T47D (cell line): ENCODE results near the gene GAL3ST2.
"Not testable (repeated sequence)": the region's sequence is repeated elsewhere in the genome, so short reads cannot be mapped to it uniquely, and the experiment has no call there.

ENCODE experiments used
- DNase-seq, 2 experiments: peaks; one replicate each; pipeline versions ENCODE4 v3.0.0 to v3.0.0-alpha.2; 2011 to 2012; ENCODE audit warnings: low read depth in 1 of 2, low spot score in 1 of 2
- JUND ChIP-seq: IDR thresholded peaks from 2 replicates; pipeline ENCODE4 v1.6.1; 2012; ENCODE audit warnings: low read depth
- in situ Hi-C: cut with HindIII; loops from 2 replicates; pipeline ENCODE4 v1.10.0; 2016; ENCODE audit warnings: low sequenced_read_pairs, low pct_unique_long_range_greater_than_20kb

The GAL3ST2 gene

DNA sequence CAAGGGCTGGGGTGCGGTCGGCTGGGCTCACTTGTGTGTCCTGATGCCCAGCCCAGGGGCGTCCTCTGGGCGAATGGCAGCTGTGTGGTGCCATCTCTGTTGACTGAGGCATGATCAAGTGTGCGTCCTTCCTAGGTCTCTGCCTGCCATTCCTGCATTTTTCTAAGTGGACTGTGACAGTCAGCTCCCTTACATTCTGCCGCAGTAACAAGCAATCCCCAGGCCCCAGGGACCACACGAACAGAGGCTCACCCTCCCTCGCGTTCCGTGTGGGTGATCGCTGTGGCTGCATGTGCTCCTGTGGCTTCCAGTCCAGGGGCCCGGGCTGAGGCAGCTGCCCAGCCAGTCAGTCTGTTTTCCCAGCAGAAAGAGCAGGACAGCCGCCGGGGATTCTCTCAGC, 24.4 kb upstream of the GAL3ST2 start:
- DNase-seq: no peak
- TF ChIP-seq JUND: no peak
- in situ Hi-C loops: no loop called here

DNA sequence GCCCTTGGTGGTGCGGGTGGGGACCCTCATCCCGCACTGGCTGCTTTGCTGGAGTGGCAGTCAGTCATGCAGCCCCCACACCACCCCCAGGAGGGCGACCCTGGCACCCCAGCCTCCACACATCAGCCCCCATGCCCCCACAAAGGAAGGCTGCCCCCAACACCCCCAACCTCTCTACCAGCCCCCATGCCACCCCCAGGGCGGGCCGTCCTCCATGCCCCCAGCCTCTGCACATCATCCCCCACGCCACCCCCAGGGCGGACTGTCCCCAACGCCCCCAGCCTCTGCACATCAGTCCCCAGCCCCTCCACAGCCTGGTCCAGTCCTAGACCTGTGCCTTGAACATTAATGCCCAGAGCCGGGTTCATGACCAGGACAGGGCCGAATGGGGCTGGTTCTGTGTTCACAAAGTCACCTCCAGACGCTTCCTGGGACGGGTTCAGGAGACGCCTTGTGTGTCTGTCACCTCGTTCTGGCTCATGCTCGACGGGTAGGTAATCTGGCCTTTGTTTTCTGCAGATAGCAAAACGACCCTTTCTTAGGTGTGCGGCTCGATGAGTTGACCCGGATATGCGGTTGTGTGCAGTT, 23.8 kb upstream of the GAL3ST2 start:
- in situ Hi-C loops: no loop called here
- no peak for DNase-seq
- TF ChIP-seq JUND: no peak

DNA sequence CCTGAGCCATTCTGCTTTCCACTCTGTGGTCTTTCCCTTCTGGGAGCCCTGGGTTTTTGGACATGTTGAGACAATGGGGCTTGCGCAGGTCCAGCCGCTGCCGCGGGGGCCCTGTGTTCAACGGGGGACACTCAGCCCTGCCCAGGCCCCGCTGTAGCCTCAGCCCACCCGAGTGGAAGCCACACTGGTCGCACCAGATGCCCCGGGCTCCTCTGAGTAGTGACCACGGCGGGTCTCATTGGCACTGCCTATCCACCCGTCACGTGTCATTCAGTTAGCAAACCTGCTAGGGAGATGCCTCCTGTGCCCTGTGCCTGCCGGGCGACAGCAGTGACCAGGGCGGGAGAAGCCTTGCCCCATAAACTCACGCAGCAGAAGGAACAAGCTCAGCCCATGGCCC, 23.1 kb upstream of the GAL3ST2 start:
- no peak for DNase-seq
- in situ Hi-C loops: no loop called here
- TF ChIP-seq JUND: no peak

DNA sequence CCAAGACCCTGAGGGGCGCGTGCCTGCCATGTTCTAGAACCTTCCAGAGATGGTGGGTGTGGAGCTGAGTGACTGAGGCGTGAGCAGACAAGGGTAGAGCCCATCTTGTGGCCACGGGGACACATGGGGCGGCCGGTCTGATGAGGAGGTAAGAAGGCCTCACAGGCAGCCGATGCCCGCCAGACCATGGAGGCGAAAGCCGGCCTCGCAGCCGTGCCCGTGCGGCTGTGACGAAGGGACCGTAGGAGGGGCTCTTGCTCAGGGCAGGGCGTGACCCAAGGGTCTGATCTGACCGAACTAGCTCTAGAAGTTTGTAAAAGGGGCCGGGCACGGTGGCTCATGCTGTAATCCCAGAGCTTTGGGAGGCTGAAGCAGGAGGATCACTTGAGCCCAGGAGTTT, 22.6 kb upstream of the GAL3ST2 start:
- DNase-seq: no peak
- in situ Hi-C loops: no loop called here
- TF ChIP-seq JUND: no peak

DNA sequence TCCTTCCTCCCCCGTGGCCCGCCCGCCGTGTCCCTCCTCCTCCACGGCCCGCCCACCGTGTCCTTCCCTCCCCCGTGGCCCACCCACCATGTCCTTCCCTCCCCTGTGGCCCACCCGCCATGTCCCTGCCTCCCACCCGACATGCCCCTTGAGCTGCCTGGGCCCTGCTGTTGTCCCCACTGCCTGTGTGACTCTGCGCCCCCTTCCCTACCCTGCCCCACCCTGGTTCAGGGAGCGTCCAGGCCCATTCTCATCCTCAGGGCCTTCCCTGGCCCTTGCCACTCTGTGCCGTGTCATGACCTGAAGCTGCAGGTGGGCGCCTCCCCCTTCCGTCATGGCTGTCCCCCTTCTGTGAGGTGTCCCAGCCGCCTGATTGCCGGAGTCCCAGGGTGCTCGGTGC, 21.5 kb upstream of the GAL3ST2 start:
- DNase-seq: no peak
- no peak for TF ChIP-seq JUND
- in situ Hi-C loops: no loop called here

DNA sequence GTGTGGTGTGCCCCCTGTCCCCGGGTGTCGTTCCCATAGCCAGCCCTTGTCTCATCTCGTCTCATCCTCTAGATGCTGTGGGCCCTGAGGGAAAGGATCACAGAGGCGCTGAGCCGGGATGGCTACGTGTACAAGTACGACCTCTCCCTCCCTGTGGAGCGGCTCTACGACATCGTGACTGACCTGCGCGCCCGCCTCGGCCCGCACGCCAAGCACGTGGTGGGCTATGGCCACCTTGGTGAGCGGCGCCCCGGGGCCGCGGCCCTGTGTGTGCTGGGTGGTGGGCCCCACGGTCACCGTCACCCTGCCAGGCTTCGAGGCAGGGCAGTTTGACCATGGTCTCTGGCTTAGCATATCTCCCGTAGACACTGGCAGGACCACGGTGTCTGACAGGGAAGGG, 20.8 kb upstream of the GAL3ST2 start:
- in situ Hi-C loops: no loop called here
- DNase-seq: no peak
- TF ChIP-seq JUND: no peak

DNA sequence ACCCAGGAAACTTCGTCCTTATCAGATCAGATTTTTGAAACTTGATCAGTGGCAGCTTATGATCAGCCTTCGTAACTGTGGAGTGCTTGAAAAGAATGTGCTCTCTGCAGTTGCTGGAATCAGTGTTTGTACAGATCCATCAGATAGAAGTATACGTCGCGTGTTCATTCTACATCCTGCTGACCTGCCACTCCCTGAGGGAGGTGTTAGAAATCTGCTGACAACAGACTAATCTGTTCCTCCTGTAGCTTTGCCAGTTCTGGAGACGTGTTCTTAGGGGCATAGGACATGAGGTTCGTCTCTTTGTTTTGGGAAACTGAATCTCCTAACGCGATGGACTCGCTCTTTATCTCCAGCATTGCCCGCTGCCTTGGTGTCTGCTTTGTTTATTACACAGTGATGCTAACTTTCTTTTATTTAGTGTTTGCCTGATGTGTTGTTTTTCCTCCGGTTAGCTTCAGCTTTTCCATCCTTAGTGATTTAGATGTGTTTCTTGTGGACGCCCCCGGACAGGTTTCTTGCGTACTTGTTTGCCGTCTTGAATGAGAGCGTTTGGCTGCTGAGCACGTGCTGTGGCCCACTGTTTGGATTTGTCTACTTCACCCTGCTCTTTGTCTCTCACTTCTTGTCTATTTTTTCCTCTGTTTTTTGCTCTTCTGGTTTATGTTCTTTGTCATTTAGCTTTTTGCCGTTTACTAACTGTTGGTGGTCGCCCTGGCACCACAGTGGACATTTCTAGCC, 17.4 kb upstream of the GAL3ST2 start:
- DNase-seq: no peak
- in situ Hi-C loops: no loop called here
- TF ChIP-seq JUND: no peak

DNA sequence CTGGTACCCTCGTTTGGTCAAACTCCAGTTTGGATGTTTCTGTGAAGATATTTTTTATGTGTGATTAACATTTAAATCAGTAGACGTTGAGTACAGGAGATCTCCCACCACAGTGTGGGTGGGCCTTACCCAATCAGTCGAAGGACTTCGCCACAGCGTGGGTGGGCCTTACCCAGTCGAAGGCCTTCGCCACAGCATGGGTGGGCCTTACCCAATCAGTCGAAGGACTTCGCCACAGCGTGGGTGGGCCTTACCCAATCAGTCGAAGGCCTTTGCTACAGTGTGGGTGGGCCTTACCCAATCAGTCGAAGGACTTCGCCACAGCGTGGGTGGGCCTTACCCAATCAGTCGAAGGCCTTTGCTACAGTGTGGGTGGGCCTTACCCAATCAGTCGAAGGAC, 16.7 kb upstream of the GAL3ST2 start:
- in situ Hi-C loops: not testable (repeated sequence)

DNA sequence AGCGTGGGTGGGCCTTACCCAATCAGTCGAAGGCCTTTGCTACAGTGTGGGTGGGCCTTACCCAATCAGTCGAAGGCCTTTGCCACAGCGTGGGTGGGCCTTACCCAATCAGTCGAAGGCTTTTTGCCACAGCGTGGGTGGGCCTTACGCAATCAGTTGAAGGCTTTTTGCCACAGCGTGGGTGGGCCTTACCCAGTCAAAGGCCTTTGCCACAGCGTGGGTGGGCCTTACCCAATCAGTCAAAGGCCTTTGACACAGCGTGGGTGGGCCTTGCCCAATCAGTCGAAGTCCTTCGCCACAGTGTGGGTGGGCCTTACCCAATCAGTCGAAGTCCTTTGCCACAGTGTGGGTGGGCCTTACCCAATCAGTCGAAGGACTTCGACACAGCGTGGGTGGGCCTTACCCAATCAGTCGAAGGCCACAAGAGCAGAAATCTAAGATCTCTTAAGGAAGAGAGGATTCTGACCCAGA, 16.3 kb upstream of the GAL3ST2 start:
- DNase-seq: no peak
- in situ Hi-C loops: no loop called here
- no peak for TF ChIP-seq JUND

More for the DNA sequence above, 16.7 kb upstream of the GAL3ST2 start:
- not testable (repeated sequence) for DNase-seq

- no peak for TF ChIP-seq JUND
- peak in 1 of 2 experiments; percentile 74 for DNase-seq
- in situ Hi-C loops: no loop called here
Observed at GRCh38 chr2:241762321-241762932, 14.2 kb upstream of the GAL3ST2 start.

GRCh38 chr2:241762933-241763369, 13.7 kb upstream of the GAL3ST2 start:
- in situ Hi-C loops: no loop called here
- DNase-seq: peak in 1 of 2 experiments; percentile 68
- no peak for TF ChIP-seq JUND

GRCh38 chr2:241763551-241764274, 12.9 kb upstream of the GAL3ST2 start:
- no peak for TF ChIP-seq JUND
- in situ Hi-C loops: no loop called here
- no peak for DNase-seq
